Hepatocyte (in vitro differentiated cells): ENCODE measurements around the gene SOX4.

Source experiments
- EZH2 ChIP-seq: fragments of 200-600 bp; sonication (generic); IDR thresholded peaks from 2 replicates; pipeline ENCODE4 v1.6.1; 2016; ENCODE audit warnings: antibody characterized with exemption, mild to moderate bottlenecking, borderline replicate concordance
- EZH2phosphoT487 ChIP-seq: fragments of 200-600 bp; sonication (generic); IDR thresholded peaks from one replicate; pipeline ENCODE4 v1.6.1; 2018; ENCODE audit warnings: antibody characterized with exemption, mild to moderate bottlenecking, low read depth, moderate library complexity; ENCODE audit not compliant: unreplicated experiment, severe bottlenecking
- TF ChIP-seq, protein P1 (sequence below): fragments of 200-600 bp; sonication (generic); IDR thresholded peaks from 2 replicates; pipeline ENCODE4 v1.5.1; 2016; ENCODE audit warnings: antibody characterized with exemption, mild to moderate bottlenecking; ENCODE audit not compliant: poor library complexity

DNA sequence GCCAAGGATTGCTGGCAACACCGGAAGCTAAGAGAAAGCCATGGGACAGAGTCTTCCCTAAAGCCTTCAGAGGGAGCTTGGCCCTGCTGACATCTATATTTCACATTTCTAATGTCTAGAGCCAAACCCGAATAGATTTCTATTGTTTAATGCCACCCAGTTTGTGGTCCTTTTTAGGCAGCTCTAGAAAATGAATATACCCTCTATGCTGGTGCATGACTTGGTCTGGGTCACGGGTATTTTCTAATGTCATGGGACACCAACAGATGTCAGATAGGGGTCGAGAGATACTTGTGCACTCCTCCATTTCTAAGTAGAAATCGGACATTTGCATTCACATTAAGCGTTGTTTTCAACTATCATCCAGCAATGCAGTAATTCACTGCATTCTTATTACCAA is 37.0 kb upstream of the SOX4 start:
- TF ChIP-seq, protein P1, sequence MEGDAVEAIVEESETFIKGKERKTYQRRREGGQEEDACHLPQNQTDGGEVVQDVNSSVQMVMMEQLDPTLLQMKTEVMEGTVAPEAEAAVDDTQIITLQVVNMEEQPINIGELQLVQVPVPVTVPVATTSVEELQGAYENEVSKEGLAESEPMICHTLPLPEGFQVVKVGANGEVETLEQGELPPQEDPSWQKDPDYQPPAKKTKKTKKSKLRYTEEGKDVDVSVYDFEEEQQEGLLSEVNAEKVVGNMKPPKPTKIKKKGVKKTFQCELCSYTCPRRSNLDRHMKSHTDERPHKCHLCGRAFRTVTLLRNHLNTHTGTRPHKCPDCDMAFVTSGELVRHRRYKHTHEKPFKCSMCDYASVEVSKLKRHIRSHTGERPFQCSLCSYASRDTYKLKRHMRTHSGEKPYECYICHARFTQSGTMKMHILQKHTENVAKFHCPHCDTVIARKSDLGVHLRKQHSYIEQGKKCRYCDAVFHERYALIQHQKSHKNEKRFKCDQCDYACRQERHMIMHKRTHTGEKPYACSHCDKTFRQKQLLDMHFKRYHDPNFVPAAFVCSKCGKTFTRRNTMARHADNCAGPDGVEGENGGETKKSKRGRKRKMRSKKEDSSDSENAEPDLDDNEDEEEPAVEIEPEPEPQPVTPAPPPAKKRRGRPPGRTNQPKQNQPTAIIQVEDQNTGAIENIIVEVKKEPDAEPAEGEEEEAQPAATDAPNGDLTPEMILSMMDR, result no peak
- no peak for TF ChIP-seq EZH2
- no peak for TF ChIP-seq EZH2phosphoT487
